KOPT-K1 (cell line): ENCODE measurements around the gene SSC5D.

Source experiments
- H3K27ac ChIP-seq: fragments of 200-600 bp; sonication (generic); 2 replicates; pipeline ENCODE4 v1.5.1; 2016; ENCODE audit warnings: antibody characterized with exemption, mild to moderate bottlenecking, low read depth, low read length; ENCODE audit not compliant: poor library complexity, severe bottlenecking
- H3K36me3 ChIP-seq: fragments of 200-600 bp; sonication (generic); 2 replicates; pipeline ENCODE4 v1.5.1; 2017; ENCODE audit warnings: antibody characterized with exemption, mild to moderate bottlenecking, low read length, moderate library complexity; ENCODE audit not compliant: insufficient read depth
- H3K9me3 ChIP-seq: fragments of 200-600 bp; sonication (generic); 2 replicates; pipeline ENCODE4 v1.5.1; 2017; ENCODE audit warnings: antibody characterized with exemption, low read length, mild to moderate bottlenecking; ENCODE audit not compliant: insufficient read depth, poor library complexity, severe bottlenecking

Gene SSC5D

GRCh38 chr19:55538132-55538531, 49.9 kb downstream of the SSC5D start:
- Histone ChIP-seq H3K9me3 (no peaks in the 10 kb centered on the region), H3K36me3 (no peaks in the 10 kb centered on the region), H3K27ac (no peak overlapping the region)

GRCh38 chr19:55539090-55539984, 51.1 kb downstream of the SSC5D start:
- no peaks in the 10 kb centered on the region for H3K36me3 ChIP-seq
- H3K9me3 ChIP-seq = no peaks in the 10 kb centered on the region
- H3K27ac ChIP-seq = no peak overlapping the region

GRCh38 chr19:55540619-55541018, 52.4 kb downstream of the SSC5D start:
- H3K36me3 ChIP-seq = no peaks in the 10 kb centered on the region
- no peak overlapping the region for H3K27ac ChIP-seq
- no peaks in the 10 kb centered on the region for H3K9me3 ChIP-seq

GRCh38 chr19:55541091-55541490, 52.9 kb downstream of the SSC5D start:
- H3K36me3 ChIP-seq = no peaks in the 10 kb centered on the region
- H3K9me3 ChIP-seq = no peaks in the 10 kb centered on the region
- no peak overlapping the region for H3K27ac ChIP-seq

GRCh38 chr19:55542292-55542855, 54.1 kb downstream of the SSC5D start:
- Histone ChIP-seq H3K9me3 (no peaks in the 10 kb centered on the region), H3K36me3 (no peaks in the 10 kb centered on the region)

GRCh38 chr19:55543567-55543966, 55.3 kb downstream of the SSC5D start:
- no peaks in the 10 kb centered on the region for H3K36me3 ChIP-seq

More at GRCh38 chr19:55542292-55542855, 54.1 kb downstream of the SSC5D start:
- H3K27ac ChIP-seq = no peak overlapping the region

GRCh38 chr19:55544014-55544413, 55.8 kb downstream of the SSC5D start:
- H3K9me3 ChIP-seq = no peaks in the 10 kb centered on the region
- no peaks in the 10 kb centered on the region for H3K36me3 ChIP-seq
- no peak overlapping the region for H3K27ac ChIP-seq

More at GRCh38 chr19:55543567-55543966, 55.3 kb downstream of the SSC5D start:
- Histone ChIP-seq H3K9me3 (no peaks in the 10 kb centered on the region), H3K27ac (no peak overlapping the region)

GRCh38 chr19:55544776-55545439, 56.7 kb downstream of the SSC5D start:
- Histone ChIP-seq H3K9me3 (no peaks in the 10 kb centered on the region), H3K27ac (no peak overlapping the region)

GRCh38 chr19:55545443-55545842, 57.2 kb downstream of the SSC5D start, which contains the start of gene SBK3:
Gene SBK3 (minus strand): TSS chr19:55545543. CDS start chr19:55545543, 0 bp downstream.
- H3K27ac ChIP-seq = no peak within 1 kb of the TSS

More at GRCh38 chr19:55544776-55545439, 56.7 kb downstream of the SSC5D start:
- no peaks in the 10 kb centered on the region for H3K36me3 ChIP-seq

GRCh38 chr19:55546011-55546410, 57.8 kb downstream of the SSC5D start:
- Histone ChIP-seq H3K36me3 (no peaks in the 10 kb centered on the region), H3K9me3 (no peaks in the 10 kb centered on the region), H3K27ac (no peak overlapping the region)

More at GRCh38 chr19:55545443-55545842, 57.2 kb downstream of the SSC5D start, which contains the start of gene SBK3:
- H3K36me3 ChIP-seq = no peaks in the 10 kb centered on the region
- H3K9me3 ChIP-seq = no peaks in the 10 kb centered on the region

GRCh38 chr19:55546822-55547614, 58.8 kb downstream of the SSC5D start:
- Histone ChIP-seq H3K9me3 (no peaks in the 10 kb centered on the region), H3K27ac (no peak overlapping the region), H3K36me3 (no peaks in the 10 kb centered on the region)

GRCh38 chr19:55549500-55550320, 61.5 kb downstream of the SSC5D start:
- no peak overlapping the region for H3K27ac ChIP-seq
- H3K36me3 ChIP-seq = no peaks in the 10 kb centered on the region

GRCh38 chr19:55550321-55550650, 62.0 kb downstream of the SSC5D start:
- H3K27ac ChIP-seq = no peak overlapping the region
- H3K36me3 ChIP-seq = no peaks in the 10 kb centered on the region
- H3K9me3 ChIP-seq = no peaks in the 10 kb centered on the region

More at GRCh38 chr19:55549500-55550320, 61.5 kb downstream of the SSC5D start:
- no peaks in the 10 kb centered on the region for H3K9me3 ChIP-seq

GRCh38 chr19:55552206-55552605, 64.0 kb downstream of the SSC5D start:
- no peaks in the 10 kb centered on the region for H3K36me3 ChIP-seq
- no peak overlapping the region for H3K27ac ChIP-seq
- H3K9me3 ChIP-seq = no peaks in the 10 kb centered on the region
